GM12878 (cell line): Measurements from ENCODE around the gene PDZRN4. TPM values are rescaled to one million over a fixed set of nuclear protein-coding genes. Genes with fewer than 3 reads are reported as not detected.

ENCODE experiments used
- ATAC-seq: fragments of 200-7000 bp; cut with Tn5 transposase; 3 replicates; pipeline ENCODE4 v1.9.1; 2020; ENCODE audit warnings: mild to moderate bottlenecking, moderate library complexity
- BruUV-seq: library from RNA; stranded (reverse); fragments of 400-500 nt; replicated peaks from 2 replicates; lab custom pipeline; 2021; lab: Mats Ljungman, UMichigan
- CTCF ChIA-PET: fragments of 300-600 bp; sonication (Branson Sonifier 250); formaldehyde crosslinking; extraction: SDS; loops from one replicate; lab custom pipeline; 2021; ENCODE audit warnings: inconsistent platforms; lab: Yijun Ruan, JAX
- POLR2A ChIA-PET: fragments of 350-600 bp; formaldehyde crosslinking; extraction: SDS; loops from one replicate; lab custom pipeline; 2021; ENCODE audit warnings: inconsistent platforms; lab: Charles Lee
- RAD21 ChIA-PET: fragments of 300-600 bp; sonication (Branson Sonifier 250); formaldehyde crosslinking; loops from one replicate; lab custom pipeline; 2023; ENCODE audit warnings: antibody characterized with exemption; ENCODE audit not compliant: unreplicated experiment; lab: Charles Lee
- SMC1A ChIA-PET: fragments of 300-600 bp; sonication (Branson Sonifier 250); formaldehyde crosslinking; loops from one replicate; lab custom pipeline; 2023; ENCODE audit not compliant: unreplicated experiment, uncharacterized antibody; lab: Charles Lee
- DNase-seq: peaks from one replicate; pipeline ENCODE4 v3.0.0-alpha.2; 2011; ENCODE audit warnings: low read depth, low spot score
- FAIRE-seq: peaks from 3 replicates; lab custom pipeline; 2011; peaks lifted over from hg19 to GRCh38; lab: Jason Lieb, UNC
- H2AFZ ChIP-seq: 2 replicates; pipeline ENCODE4 v1.6.0; 2011; ENCODE audit warnings: low read depth, low read length, control low read depth; ENCODE audit not compliant: control insufficient read depth
- H3K27ac ChIP-seq: 2 replicates; pipeline ENCODE4 v1.5.1; 2011; ENCODE audit warnings: control low read depth; ENCODE audit not compliant: control insufficient read depth, insufficient read depth
- H3K27me3 ChIP-seq, 2 experiments: replicated peaks in 1 of 2; 2 replicates each; pipeline versions ENCODE4 v1.6.0 to v1.6.1; 2011; ENCODE audit warnings: low read length in 1 of 2; ENCODE audit not compliant: control insufficient read depth in 2 of 2, insufficient read depth in 2 of 2
- H3K36me3 ChIP-seq, 2 experiments: 2 replicates each; pipeline ENCODE4 v1.5.1; 2011; ENCODE audit warnings: low read length in 1 of 2; ENCODE audit not compliant: control insufficient read depth in 2 of 2, insufficient read depth in 2 of 2
- H3K4me1 ChIP-seq: 2 replicates; pipeline ENCODE4 v1.6.1; 2011; ENCODE audit warnings: mild to moderate bottlenecking, low read length, moderate library complexity, mixed read lengths; ENCODE audit not compliant: control insufficient read depth, insufficient read depth
- H3K4me2 ChIP-seq: 2 replicates; pipeline ENCODE4 v1.6.0; 2011; ENCODE audit warnings: control low read depth; ENCODE audit not compliant: control insufficient read depth, insufficient read depth
- H3K4me3 ChIP-seq: fragments of 200-600 bp; sonication (generic); 2 replicates; pipeline ENCODE4 v1.5.1; 2016
- H3K79me2 ChIP-seq: 2 replicates; pipeline ENCODE4 v1.6.0; 2011; ENCODE audit warnings: low read length; ENCODE audit not compliant: control insufficient read depth, insufficient read depth
- H3K9ac ChIP-seq: 2 replicates; pipeline ENCODE4 v1.8.0; 2011; ENCODE audit warnings: low read length, control low read depth, mixed read lengths; ENCODE audit not compliant: control insufficient read depth, insufficient read depth
- H3K9me3 ChIP-seq: replicated peaks from 3 replicates; pipeline ENCODE4 v1.5.1; 2011; ENCODE audit warnings: mild to moderate bottlenecking, low read length; ENCODE audit not compliant: control insufficient read depth, insufficient read depth
- H4K20me1 ChIP-seq: 2 replicates; pipeline ENCODE4 v1.6.0; 2011; ENCODE audit not compliant: control insufficient read depth, insufficient read depth
- CHD1 ChIP-seq: IDR thresholded peaks from 2 replicates; pipeline ENCODE4 v1.6.1; 2012; ENCODE audit warnings: low read depth, low read length, improper control_type of control experiment
- JUND ChIP-seq: IDR thresholded peaks from 2 replicates; pipeline ENCODE4 v1.6.1; 2012; ENCODE audit warnings: low read depth, mild to moderate bottlenecking, low read length, improper control_type of control experiment, moderate library complexity
- MYB ChIP-seq: fragments of 150-350 bp; IDR thresholded peaks from 2 replicates; pipeline ENCODE4 v1.6.1; 2014; ENCODE audit warnings: mild to moderate bottlenecking, low read depth, low read length, borderline replicate concordance
- NFYB ChIP-seq: IDR thresholded peaks from 2 replicates; pipeline ENCODE4 v1.6.1; 2011; ENCODE audit warnings: low read depth, mild to moderate bottlenecking, low read length, improper control_type of control experiment, moderate library complexity; ENCODE audit not compliant: insufficient read depth
- NR2C2 ChIP-seq: IDR thresholded peaks from 2 replicates; pipeline ENCODE4 v1.6.1; 2011; ENCODE audit warnings: borderline replicate concordance, low read depth; ENCODE audit not compliant: control insufficient read depth, insufficient read length
- RAD21 ChIP-seq: IDR thresholded peaks from 2 replicates; pipeline ENCODE4 v1.6.1; 2011; ENCODE audit warnings: mild to moderate bottlenecking, low read depth, low read length, moderate library complexity; ENCODE audit not compliant: insufficient read depth
- RAD51 ChIP-seq: fragments of 450-650 bp; IDR thresholded peaks from 2 replicates; pipeline ENCODE4 v1.6.1; 2016; ENCODE audit warnings: moderate library complexity, mild to moderate bottlenecking, inconsistent platforms
- RELA ChIP-seq: fragments of 450-650 bp; IDR thresholded peaks from 2 replicates; pipeline ENCODE4 v1.8.0; 2014; ENCODE audit warnings: borderline replicate concordance; ENCODE audit not compliant: partially characterized antibody
- RELB ChIP-seq: fragments of 450-650 bp; IDR thresholded peaks from 2 replicates; pipeline ENCODE4 v1.6.1; 2017; ENCODE audit warnings: low read depth, mild to moderate bottlenecking, moderate library complexity
- RUNX3 ChIP-seq: IDR thresholded peaks from 2 replicates; pipeline ENCODE4 v1.6.1; 2012; ENCODE audit warnings: low read length, inconsistent platforms
- TCF7 ChIP-seq: IDR thresholded peaks from 2 replicates; pipeline ENCODE4 v1.6.1; 2014; ENCODE audit warnings: antibody characterized with exemption, borderline replicate concordance
- ZNF207 ChIP-seq: fragments of 450-650 bp; IDR thresholded peaks from 2 replicates; pipeline ENCODE4 v1.6.1; 2014; ENCODE audit warnings: antibody characterized with exemption, mild to moderate bottlenecking, borderline replicate concordance
- WGBS: methylation state at CpG from one replicate; pipeline ENCODE4 v1.1.6; 2016; ENCODE audit warnings: low lambda C conversion rate; ENCODE audit not compliant: insufficient replicate concordance, insufficient coverage; ENCODE audit errors: missing lambda C conversion rate; 5-methylcytosine and 5-hydroxymethylcytosine counted together
- in situ Hi-C: fragments of 300-500 bp; cut with MboI; formaldehyde crosslinking; loops from 9 replicates; pipeline ENCODE4 v1.14.3; 2018; ENCODE audit warnings: mixed read lengths
- intact Hi-C: fragments of 100-400 bp; cut with micrococcal nuclease; formaldehyde crosslinking; loops from one replicate; pipeline ENCODE4 v1.14.2; 2022; ENCODE audit not compliant: unreplicated experiment
- polyA plus RNA-seq, 11 experiments: library from polyadenylated mRNA; depleted of rRNA in 4 of 11; unstranded in 6 of 11; stranded (reverse) in 5 of 11; fragments of >200 nt; fragmentation: Nextera tagmentation in 4 of 11; fragmentation: Illumina TruSeq in 1 of 11; extraction: Ambion mirVana in 4 of 11; extraction: Trizol in 1 of 11; gene quantifications; 1 replicate in 1 of 11; 2 replicates in 10 of 11; pipeline versions ENCODE4 v1.2.1 to v1.2.3, GENCODE V29; 2011 to 2016; ENCODE audit warnings: inconsistent platforms in 2 of 11, missing spikeins in 2 of 11, low read depth in 1 of 11
- total RNA-seq, 4 experiments: library from RNA; depleted of rRNA in 3 of 4; stranded (reverse); fragments of >200 nt in 3 of 4; fragmentation: Illumina TruSeq in 1 of 4; extraction: Trizol in 1 of 4; gene quantifications; 2 replicates each; pipeline versions ENCODE4 v1.2.1 to v1.2.3, GENCODE V29; 2013 to 2021
- TF ChIP-seq, protein P1 (sequence below): fragments of 150-350 bp; IDR thresholded peaks from 2 replicates; pipeline ENCODE4 v1.6.1; 2016; ENCODE audit warnings: low read depth, low read length
- TF ChIP-seq, protein P2 (sequence below): fragments of 450-650 bp; IDR thresholded peaks from 2 replicates; pipeline ENCODE4 v1.6.1; 2017; ENCODE audit warnings: mild to moderate bottlenecking, moderate library complexity

Gene PDZRN4
- total and polyA plus RNA-seq, 10 of the 15 experiments (the other 5 are each of a cell fraction or from before 2014, with no cell fraction given) = 0.03 TPM; not detected in 9

- H4K20me1 ChIP-seq = no peaks in the 10 kb centered on the region
- CTCF ChIA-PET = interaction anchor here (1.1 kb wide), 1 partner anchor 13 kb away, joined by 3 read pairs; no protein-coding TSS in a partner anchor
- no peak overlapping the region for H3K9ac ChIP-seq
- no peaks in the 10 kb centered on the region for H3K27me3 ChIP-seq
- SMC1A ChIA-PET = no interaction called here
- ATAC-seq (no peak), DNase-seq (no peak), FAIRE-seq (no peak)
- no peak overlapping the region for H2AFZ ChIP-seq
- intact Hi-C loops = no loop called here
- no peaks in the 10 kb centered on the region for H3K79me2 ChIP-seq
- POLR2A ChIA-PET = no interaction called here
- H3K27ac ChIP-seq = no peak overlapping the region
- in situ Hi-C loops = no loop called here
- no peaks in the 10 kb centered on the region for H3K36me3 ChIP-seq
- H3K4me1 ChIP-seq = no peaks in the 10 kb centered on the region
- RAD21 ChIA-PET = no interaction called here
- WGBS = 0% methylated on average over 1 of the region's 1 CpG
- no peak overlapping the region for H3K4me2 ChIP-seq
- H3K4me3 ChIP-seq = no peak overlapping the region
- no peaks in the 10 kb centered on the region for H3K9me3 ChIP-seq
- no TSS peak for BruUV-seq
- TF ChIP-seq RAD51 (no peak), RELB (no peak), ZNF207 (no peak), RAD21 (no peak), RUNX3 (no peak), JUND (no peak), RELA (no peak), NFYB (no peak), CHD1 (no peak), MYB (no peak), TCF7 (no peak), NR2C2 (no peak)
- TF ChIP-seq, protein P1, sequence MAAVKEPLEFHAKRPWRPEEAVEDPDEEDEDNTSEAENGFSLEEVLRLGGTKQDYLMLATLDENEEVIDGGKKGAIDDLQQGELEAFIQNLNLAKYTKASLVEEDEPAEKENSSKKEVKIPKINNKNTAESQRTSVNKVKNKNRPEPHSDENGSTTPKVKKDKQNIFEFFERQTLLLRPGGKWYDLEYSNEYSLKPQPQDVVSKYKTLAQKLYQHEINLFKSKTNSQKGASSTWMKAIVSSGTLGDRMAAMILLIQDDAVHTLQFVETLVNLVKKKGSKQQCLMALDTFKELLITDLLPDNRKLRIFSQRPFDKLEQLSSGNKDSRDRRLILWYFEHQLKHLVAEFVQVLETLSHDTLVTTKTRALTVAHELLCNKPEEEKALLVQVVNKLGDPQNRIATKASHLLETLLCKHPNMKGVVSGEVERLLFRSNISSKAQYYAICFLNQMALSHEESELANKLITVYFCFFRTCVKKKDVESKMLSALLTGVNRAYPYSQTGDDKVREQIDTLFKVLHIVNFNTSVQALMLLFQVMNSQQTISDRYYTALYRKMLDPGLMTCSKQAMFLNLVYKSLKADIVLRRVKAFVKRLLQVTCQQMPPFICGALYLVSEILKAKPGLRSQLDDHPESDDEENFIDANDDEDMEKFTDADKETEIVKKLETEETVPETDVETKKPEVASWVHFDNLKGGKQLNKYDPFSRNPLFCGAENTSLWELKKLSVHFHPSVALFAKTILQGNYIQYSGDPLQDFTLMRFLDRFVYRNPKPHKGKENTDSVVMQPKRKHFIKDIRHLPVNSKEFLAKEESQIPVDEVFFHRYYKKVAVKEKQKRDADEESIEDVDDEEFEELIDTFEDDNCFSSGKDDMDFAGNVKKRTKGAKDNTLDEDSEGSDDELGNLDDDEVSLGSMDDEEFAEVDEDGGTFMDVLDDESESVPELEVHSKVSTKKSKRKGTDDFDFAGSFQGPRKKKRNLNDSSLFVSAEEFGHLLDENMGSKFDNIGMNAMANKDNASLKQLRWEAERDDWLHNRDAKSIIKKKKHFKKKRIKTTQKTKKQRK = no peak
- TF ChIP-seq, protein P2, sequence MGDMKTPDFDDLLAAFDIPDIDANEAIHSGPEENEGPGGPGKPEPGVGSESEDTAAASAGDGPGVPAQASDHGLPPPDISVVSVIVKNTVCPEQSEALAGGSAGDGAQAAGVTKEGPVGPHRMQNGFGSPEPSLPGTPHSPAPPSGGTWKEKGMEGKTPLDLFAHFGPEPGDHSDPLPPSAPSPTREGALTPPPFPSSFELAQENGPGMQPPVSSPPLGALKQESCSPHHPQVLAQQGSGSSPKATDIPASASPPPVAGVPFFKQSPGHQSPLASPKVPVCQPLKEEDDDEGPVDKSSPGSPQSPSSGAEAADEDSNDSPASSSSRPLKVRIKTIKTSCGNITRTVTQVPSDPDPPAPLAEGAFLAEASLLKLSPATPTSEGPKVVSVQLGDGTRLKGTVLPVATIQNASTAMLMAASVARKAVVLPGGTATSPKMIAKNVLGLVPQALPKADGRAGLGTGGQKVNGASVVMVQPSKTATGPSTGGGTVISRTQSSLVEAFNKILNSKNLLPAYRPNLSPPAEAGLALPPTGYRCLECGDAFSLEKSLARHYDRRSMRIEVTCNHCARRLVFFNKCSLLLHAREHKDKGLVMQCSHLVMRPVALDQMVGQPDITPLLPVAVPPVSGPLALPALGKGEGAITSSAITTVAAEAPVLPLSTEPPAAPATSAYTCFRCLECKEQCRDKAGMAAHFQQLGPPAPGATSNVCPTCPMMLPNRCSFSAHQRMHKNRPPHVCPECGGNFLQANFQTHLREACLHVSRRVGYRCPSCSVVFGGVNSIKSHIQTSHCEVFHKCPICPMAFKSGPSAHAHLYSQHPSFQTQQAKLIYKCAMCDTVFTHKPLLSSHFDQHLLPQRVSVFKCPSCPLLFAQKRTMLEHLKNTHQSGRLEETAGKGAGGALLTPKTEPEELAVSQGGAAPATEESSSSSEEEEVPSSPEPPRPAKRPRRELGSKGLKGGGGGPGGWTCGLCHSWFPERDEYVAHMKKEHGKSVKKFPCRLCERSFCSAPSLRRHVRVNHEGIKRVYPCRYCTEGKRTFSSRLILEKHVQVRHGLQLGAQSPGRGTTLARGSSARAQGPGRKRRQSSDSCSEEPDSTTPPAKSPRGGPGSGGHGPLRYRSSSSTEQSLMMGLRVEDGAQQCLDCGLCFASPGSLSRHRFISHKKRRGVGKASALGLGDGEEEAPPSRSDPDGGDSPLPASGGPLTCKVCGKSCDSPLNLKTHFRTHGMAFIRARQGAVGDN = no peak
Observed at GRCh38 chr12:41621291-41621690, 433.2 kb downstream of the PDZRN4 start.
